HPDE6-E6E7 (cell line): Measurements from ENCODE around the gene ADAMTSL5.
"Not testable (repeated sequence)": the region's sequence is repeated elsewhere in the genome, so short reads cannot be mapped to it uniquely, and the experiment has no call there.

Experiments
- DNase-seq: peaks from one replicate; pipeline ENCODE4 v3.0.0; 2011; ENCODE audit warnings: missing footprints; ENCODE audit errors: extremely low spot score

ADAMTSL5 gene

DNA sequence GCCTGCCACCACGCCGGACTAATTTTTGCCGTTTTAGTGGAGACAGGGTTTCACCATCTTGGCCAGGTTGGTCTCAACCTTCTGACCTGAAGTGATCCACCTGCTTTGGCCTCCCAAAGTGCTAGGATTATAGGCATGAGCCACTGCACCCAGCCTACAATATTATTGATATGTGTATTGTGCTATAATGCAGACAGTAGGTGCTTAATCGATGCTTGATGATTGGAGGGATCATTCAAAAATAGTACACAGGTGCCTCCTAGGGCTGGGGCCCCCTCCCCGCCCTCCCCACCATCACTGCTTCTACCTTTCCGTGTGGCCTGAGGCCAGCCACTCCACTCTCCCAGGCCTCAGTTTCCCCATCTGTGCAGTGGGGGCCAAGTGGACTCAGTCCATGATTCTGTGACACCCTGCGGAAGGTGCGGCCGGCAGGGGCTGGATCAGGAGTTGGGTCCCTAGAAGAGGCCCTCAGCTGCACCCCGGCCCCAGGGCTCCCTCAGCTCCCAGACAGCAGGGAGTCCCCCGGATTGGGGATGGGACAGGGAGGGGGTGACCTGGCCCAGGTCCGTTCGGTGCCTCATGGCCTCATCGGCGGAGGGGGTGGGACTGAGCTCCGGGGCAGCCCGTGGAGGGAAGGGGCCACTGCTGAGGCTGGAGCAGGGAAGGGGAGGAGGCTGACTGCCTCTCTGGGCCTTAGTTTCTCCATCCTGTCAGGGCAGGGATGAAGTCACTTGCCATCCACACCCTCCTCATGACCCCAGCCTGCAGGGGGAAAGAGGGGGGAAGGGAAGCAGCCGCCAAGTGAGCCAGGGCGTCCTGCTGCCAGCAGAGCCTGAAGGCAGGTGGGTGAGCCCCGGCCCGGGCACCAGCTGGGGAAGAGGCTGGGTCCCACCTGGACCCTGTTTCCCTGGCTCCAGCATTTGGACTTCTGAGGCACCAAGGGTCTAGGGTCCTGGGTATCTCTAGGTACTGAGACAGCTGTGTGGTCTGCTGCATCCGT is 1.2 kb downstream of the ADAMTSL5 start:
- no peak for DNase-seq

GRCh38 chr19:1510807-1511206 is 2.0 kb downstream of the ADAMTSL5 start:
- DNase-seq = no peak

DNA sequence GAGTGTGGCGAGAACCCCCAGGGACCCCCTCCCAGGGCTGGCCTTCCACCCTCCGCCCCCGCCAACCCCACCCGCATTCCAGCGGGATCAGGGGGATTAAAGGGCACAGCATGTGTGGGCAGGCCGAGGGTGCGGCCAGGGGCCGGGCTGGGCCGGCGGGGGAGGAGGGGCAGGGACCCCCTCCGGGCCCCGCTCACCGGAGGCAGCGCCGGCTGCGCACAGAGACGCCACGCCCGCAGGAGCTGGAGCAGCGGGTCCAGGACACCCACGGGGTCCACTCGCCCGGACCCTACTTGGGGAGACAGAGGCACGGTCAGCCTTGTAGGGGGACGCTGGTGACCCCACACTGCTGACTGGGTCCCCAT is 2.4 kb downstream of the ADAMTSL5 start:
- no peak for DNase-seq

GRCh38 chr19:1509602-1510441 is 3.0 kb downstream of the ADAMTSL5 start:
- no peak for DNase-seq

- no peak for DNase-seq
These were observed 4.3 kb downstream of the ADAMTSL5 start for GRCh38 chr19:1508507-1508856.

DNA sequence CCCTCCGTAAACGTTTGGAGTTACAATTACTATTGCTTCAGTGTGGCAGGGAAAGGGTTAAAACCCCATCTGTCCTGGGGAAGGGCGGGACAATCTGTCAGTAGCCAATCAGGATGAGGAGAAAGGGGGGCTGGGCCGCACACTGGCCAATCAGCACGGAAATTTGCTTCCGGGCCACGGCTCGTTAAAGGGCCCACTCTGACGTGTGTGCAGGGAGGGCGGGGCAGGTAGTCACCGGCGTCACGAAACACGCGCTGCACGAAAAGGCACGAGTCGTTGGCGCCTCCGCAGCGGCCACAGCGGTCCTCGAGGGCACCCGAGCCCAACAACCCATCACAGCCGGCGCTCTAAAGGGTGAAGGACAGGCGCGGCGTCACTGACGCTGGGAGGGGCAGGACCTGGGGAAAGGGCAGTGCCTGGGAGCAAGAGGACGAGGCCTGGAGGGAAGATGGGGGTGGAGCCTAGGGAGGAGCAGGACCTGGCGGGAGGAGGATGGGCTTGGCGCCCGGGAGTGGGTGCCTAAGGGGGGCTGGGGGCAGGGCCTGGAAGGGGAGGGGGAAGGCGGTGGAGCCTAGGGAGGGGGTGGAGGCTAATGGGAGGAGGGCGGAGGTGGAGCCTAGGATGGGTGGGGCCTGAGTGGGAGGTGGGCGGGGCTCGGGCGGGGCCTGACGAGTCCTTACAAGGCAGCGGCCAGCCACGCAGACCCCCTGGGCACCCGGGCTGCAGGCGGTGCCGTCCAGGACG is 4.9 kb downstream of the ADAMTSL5 start:
- peak; percentile 96 for DNase-seq

DNA sequence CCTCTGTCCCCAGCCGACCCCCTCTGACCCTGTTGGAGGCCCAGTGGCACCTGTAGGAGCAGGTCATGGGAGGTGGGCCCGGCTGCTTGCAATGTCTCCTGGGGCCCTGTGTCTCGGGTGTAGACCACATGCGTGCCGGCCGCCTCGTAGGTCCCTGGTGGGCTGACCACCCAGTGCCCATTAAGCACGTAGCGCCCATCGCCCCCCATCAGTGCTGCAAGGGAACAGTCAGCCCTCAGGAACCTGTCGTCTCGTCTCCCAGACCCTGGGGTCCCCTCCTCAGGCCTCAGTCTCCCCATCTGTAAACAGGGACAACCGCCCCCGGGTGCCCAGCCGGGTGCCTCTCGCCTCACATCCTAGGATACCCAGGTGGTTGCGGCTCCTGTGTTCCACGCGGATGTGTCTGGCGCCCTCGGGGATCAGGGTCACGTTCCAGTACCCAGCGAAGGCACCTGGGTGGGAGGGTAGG is 5.6 kb downstream of the ADAMTSL5 start:
- DNase-seq = no peak

GRCh38 chr19:1505991-1506881 is 6.6 kb downstream of the ADAMTSL5 start:
- DNase-seq = no peak

- DNase-seq = no peak
These were observed 7.8 kb downstream of the ADAMTSL5 start for GRCh38 chr19:1505012-1505411.

GRCh38 chr19:1503925-1504773 is 8.7 kb downstream of the ADAMTSL5 start:
- no peak for DNase-seq

- DNase-seq = no peak
These were observed 9.5 kb downstream of the ADAMTSL5 start for GRCh38 chr19:1503089-1503924.

- DNase-seq = no peak
These were observed 10.3 kb downstream of the ADAMTSL5 start for GRCh38 chr19:1502433-1503088.

- DNase-seq = no peak
These were observed 11.6 kb downstream of the ADAMTSL5 start for GRCh38 chr19:1501200-1501595.

DNA sequence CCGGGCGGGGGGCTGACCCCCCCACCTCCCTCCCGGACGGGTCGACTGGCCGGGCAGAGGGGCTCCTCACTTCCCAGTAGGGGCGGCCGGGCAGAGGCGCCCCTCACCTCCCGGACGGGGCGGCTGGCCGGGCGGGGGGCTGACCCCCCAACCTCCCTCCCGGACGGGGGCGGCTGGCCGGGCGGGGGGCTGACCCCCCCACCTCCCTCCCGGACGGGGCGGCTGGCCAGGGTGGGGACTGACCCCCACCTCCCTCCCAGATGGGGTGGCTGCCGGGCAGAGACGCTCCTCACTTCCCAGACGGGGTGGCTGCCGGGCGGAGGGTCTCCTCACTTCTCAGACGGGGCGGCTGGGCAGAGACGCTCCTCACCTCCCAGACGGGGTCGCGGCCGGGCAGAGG is 13.6 kb downstream of the ADAMTSL5 start:
- not testable (repeated sequence) for DNase-seq

DNA sequence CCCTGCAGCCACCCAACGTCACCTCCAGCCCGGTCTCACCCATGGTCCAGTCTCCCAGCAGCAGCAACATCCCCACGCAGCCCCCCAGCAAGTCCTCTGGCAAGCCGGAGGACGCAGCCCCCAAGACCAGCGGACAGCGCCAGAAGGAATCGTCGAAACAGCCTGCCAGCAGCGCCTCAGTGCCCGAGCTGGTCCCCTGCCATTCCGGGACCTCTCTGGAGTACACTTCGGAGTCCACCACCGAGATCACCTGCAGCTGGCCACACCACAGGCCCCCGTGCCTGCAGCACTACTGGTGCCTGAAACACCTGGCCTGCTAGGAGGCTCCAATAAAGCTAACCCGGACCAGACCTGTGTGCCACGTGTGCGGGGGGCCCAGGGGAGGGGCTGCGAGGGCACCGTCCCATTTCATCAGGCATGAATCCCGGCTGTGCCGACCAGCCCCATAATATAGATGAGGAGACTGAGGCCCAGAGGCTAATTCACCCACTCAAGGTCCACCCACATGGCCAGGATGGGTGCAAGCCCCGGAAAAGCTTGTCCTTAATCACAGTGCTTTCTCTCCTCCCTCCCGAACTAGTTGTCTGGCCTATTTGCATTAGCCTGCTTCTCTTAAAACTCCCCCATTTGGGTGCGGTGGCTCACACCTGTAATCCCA is 15.1 kb downstream of the ADAMTSL5 start:
- DNase-seq = no peak

DNA sequence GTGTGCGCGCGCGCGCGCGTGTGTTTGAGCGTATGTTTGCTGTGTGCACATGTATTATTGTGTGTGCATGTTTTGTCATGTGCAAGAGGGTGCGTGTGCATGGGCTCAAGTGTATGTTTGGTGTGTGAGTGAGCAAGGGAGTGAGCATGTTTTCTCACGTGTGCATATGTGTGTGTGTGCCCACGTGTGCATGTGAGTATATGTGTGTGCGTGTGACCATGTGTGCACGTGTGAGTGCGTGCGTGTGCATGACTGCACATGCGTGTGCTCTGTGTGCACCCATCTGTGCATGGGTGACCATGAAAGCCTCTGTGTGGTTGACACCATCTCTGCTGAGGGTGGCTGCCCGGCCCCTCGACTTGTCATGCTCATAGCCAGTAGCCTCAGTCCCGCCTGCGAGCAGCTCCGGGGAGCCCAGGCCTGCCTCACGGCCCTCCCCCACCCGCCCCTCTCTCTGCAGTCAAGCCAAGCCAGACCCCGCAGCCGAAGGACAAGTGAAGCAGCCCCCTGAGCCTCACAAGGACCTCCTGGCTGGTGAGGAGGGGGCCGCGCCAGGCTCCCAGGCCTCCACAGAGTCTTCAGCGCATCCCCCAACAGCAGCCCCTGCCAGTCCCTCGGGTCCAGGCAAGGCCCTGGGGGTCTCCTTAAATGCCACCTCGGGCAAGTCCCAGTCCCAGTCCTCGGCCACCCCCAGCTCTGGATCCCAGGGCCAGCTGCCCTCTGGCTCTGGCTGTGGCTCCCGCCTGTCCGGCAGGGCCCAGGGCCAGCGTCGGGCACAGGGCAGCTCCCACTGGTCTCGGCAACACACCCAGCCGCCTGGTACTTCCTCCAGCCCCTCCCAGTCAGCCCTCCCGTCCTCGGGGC is 15.9 kb downstream of the ADAMTSL5 start:
- DNase-seq = no peak
